NK-92 (cell line): ENCODE results near the gene C4B.

Source experiments
- DNase-seq: peaks from one replicate; lab custom pipeline; 2025; ENCODE audit not compliant: unreplicated experiment; lab: John Stamatoyannopoulos, UW

The C4B gene

DNA sequence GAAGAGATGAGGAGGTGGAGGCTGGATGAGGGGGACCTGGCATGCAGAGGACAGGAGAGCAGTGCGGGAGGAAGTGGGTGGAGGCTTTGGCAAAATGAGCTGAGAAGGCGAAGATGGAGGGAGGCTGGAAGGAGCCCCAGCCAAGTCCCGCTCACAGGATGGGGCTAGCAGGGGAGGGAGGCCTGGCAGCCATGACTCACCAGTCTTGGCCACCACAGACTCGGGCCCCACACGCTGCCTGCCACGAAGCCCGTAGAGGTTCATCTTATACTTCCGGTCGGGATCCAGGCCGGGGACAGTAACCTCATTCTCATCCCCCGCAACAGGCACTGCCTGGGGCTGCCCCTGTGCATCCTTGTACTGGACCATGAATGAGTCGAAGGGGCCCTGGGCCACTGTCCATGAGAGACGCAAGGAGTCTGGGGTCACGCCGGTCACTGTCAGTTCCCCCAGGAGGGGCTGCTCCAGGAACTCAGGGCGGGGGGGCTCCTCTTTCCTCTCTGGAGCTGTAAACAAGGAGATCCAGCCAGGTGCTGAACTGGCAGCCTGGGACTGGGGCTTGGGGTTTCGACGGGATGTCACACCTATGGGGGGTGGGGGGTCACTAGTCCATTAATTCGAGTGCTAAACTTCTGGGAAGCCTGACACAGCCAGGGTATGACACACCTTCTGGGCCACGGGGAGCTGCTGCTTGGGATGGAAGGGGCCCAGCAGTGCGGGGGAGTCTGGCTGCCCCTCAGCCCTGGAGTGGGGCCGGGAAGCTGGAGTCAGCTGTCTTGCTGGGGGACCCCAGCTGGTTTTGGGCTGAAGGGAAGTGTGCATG is 66.8 kb downstream of the C4B start:
- no peak for DNase-seq

DNA sequence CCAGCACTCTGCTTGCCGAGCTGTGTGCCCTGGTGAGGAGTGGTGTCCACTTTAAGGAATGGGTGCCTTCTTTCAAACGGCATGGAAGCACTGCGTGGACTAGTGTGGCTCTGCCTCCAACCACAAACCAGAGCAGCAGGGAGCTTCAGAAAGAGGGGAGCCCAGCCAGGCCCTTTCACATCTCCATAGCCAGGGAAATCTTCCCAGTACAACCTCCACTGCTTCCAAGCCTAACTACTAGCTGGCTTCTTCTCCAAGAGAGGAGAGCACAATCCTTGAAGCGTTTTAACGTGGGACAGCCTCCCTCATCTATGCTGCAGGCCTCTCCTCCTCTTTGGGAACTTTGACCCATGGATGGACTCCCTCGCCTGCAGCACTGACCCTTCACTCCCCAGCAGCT is 67.9 kb downstream of the C4B start:
- no peak for DNase-seq

- no peak for DNase-seq
Observed at GRCh38 chr6:32082935-32083334, 68.3 kb downstream of the C4B start.

GRCh38 chr6:32083812-32084768 is 69.5 kb downstream of the C4B start:
- DNase-seq: no peak

DNA sequence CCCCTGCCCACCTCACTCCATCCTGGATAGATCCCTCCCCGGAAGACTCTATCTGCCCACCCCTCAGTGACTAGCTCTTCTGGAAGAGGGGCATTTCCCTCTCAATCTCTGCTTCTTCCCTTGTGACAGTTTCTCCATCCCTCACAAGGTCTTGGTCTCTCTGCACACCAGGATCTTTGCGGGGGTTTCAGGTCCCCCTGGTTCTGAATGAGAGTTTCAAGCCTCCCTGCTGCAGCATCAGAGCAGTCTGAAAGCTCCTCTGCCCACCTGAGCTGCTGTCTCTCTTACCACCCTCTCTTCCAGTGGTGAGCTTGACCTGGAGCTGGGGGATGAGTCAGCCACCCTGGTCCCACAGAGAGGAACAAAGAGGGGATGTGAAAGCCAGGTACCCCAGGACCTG is 70.2 kb downstream of the C4B start:
- no peak for DNase-seq
